Measurements from ENCODE around the gene CRYBB1.
A peak's percentile ranks its signal among the peaks of the same experiment; 100 is the strongest.

CRYBB1 gene

GRCh38 chr22:26602127-26602526 is 15.7 kb downstream of the CRYBB1 start:
- no peak for DNase-seq

GRCh38 chr22:26601726-26602125 is 16.1 kb downstream of the CRYBB1 start:
- no peak for DNase-seq

- no peak for DNase-seq
Observed at GRCh38 chr22:26599505-26599904, 18.3 kb downstream of the CRYBB1 start.

- no peak for DNase-seq
Observed at GRCh38 chr22:26597480-26597879, 20.3 kb downstream of the CRYBB1 start.

GRCh38 chr22:26597026-26597425 is 20.8 kb downstream of the CRYBB1 start:
- DNase-seq: no peak

- no peak for DNase-seq
Observed at GRCh38 chr22:26593763-26594162, 24.1 kb downstream of the CRYBB1 start.

GRCh38 chr22:26592421-26592891 is 25.4 kb downstream of the CRYBB1 start:
- no peak for DNase-seq

- DNase-seq: peak; percentile 21
Observed at GRCh38 chr22:26589845-26590736, 27.7 kb downstream of the CRYBB1 start, which contains the start of gene TPST2. Gene TPST2 (minus strand): TSS chr22:26590132. CDS start chr22:26541630, 48,502 bp downstream.

GRCh38 chr22:26589367-26589844 is 28.4 kb downstream of the CRYBB1 start:
- DNase-seq: no peak

- no peak for DNase-seq
Observed at GRCh38 chr22:26588729-26589366, 29.0 kb downstream of the CRYBB1 start.

- DNase-seq: no peak
Observed at GRCh38 chr22:26587991-26588613, 29.7 kb downstream of the CRYBB1 start.

GRCh38 chr22:26586556-26587325 is 31.1 kb downstream of the CRYBB1 start:
- DNase-seq: no peak

- peak; percentile 23 for DNase-seq
Observed at GRCh38 chr22:26585104-26585790, 32.6 kb downstream of the CRYBB1 start.

GRCh38 chr22:26584010-26584409 is 33.8 kb downstream of the CRYBB1 start:
- no peak for DNase-seq

- no peak for DNase-seq
Observed at GRCh38 chr22:26581633-26582168, 36.1 kb downstream of the CRYBB1 start.

GRCh38 chr22:26581026-26581425 is 36.8 kb downstream of the CRYBB1 start:
- DNase-seq: no peak

- no peak for DNase-seq
Observed at GRCh38 chr22:26580240-26580962, 37.4 kb downstream of the CRYBB1 start.

GRCh38 chr22:26579331-26579886 is 38.4 kb downstream of the CRYBB1 start:
- no peak for DNase-seq

GRCh38 chr22:26577081-26577480 is 40.7 kb downstream of the CRYBB1 start:
- DNase-seq: no peak

GRCh38 chr22:26576026-26576680 is 41.7 kb downstream of the CRYBB1 start:
- no peak for DNase-seq
